ENCODE results near the gene ZNF394.
"Not testable (repeated sequence)": the region's sequence is repeated elsewhere in the genome, so short reads cannot be mapped to it uniquely, and the experiment has no call there.

Gene ZNF394

GRCh38 chr7:99499721-99500636, at the start of gene ZNF394:
TSS of gene ZNF394 (minus strand) at chr7:99500281. CDS start at chr7:99500093, 188 bp downstream.
- H3K4me3 Mint-ChIP-seq: peak within 1 kb of the TSS; percentile 91 to 98
- peaks cover 33 to 42% of the 10 kb centered on the region in 2 donors for H3K36me3 Mint-ChIP-seq
- DNase-seq (peak; percentile 83), ATAC-seq (replicated peaks) (peak; percentile 58 to 62)
- no peaks in the 10 kb centered on the region for H3K27me3 Mint-ChIP-seq
- peak within 1 kb of the TSS; percentile 99 for H3K27ac Mint-ChIP-seq
- H3K9me3 Mint-ChIP-seq: peaks cover 0 to 1% of the 10 kb centered on the region in 2 donors
- H3K4me1 Mint-ChIP-seq: peaks cover 16 to 31% of the 10 kb centered on the region in 2 donors

- ATAC-seq (replicated peaks); H3K4me3 Mint-ChIP-seq; H3K27me3 Mint-ChIP-seq: not testable (repeated sequence)
Measured at GRCh38 chr7:99549545-99549944, 49.5 kb upstream of the ZNF394 start.

GRCh38 chr7:99545308-99545707, 45.2 kb upstream of the ZNF394 start:
- DNase-seq; H3K4me1 Mint-ChIP-seq; ATAC-seq (replicated peaks); H3K4me3 Mint-ChIP-seq; H3K27me3 Mint-ChIP-seq; H3K27ac Mint-ChIP-seq: not testable (repeated sequence)
- Mint-ChIP-seq H3K9me3 (peaks cover 12 to 13% of the 10 kb centered on the region in 2 donors), H3K36me3 (peaks cover 30 to 48% of the 10 kb centered on the region in 2 donors)

More at GRCh38 chr7:99549545-99549944, 49.5 kb upstream of the ZNF394 start:
- peaks cover 23 to 39% of the 10 kb centered on the region in 2 donors for H3K36me3 Mint-ChIP-seq
- not testable (repeated sequence) for DNase-seq, H3K9me3 Mint-ChIP-seq, H3K27ac Mint-ChIP-seq
- H3K4me1 Mint-ChIP-seq: peaks cover 15 to 30% of the 10 kb centered on the region in 2 donors

DNA sequence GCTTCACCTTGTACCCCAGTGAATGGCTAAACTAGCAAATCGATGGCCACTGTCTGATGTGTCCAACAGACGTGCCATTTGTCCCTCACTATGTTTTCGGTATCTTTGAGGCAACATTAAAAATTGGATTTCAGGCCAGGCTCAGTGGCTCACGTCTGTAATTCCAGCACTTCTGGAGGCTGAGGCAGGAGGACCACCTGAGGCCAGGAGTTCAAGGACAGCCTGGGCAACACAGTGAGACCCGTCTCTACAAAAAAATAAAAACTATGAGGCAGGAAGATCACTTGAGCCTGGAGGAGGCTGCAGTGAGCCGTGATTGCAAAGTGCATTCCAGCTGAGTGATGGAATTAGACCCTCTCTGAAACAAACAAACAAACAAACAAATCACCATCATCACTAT, 43.8 kb upstream of the ZNF394 start:
- H3K4me3 Mint-ChIP-seq: no peak overlapping the region
- no peak for DNase-seq
- no peaks in the 10 kb centered on the region for H3K27me3 Mint-ChIP-seq

DNA sequence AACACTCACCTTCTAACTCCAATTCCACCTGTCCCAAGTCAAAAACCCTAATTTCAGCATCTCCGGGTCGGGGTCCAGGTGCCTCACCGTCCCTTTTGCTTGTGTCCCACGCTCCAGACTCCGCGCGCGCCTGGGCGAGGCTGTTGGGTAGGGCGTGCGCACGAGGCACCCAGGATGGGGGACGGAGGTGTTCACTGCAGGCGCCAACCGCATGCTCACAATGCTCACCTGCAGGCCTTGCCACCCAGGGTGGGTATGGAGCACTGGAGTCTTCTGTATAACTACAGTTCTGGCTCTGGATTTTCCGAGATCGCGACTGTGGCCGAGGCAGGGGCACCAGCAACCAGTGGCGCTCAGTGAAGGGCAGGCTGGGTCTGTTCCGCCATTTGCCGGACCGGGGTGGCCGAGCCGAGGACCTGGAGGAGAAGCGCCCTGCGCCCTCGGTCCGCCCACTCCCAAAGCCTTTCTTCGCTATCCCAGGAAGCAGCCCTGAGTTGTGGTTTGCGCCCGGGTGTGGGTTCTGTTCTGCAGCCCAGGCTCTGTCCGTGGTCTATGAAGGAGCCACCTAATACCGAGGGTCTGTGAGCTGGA, 43.1 kb upstream of the ZNF394 start:
- peaks cover 0 to 5% of the 10 kb centered on the region in 2 donors for H3K4me1 Mint-ChIP-seq
- H3K27ac Mint-ChIP-seq: no peak overlapping the region
- peaks cover 27 to 41% of the 10 kb centered on the region in 2 donors for H3K36me3 Mint-ChIP-seq
- H3K4me3 Mint-ChIP-seq: no peak overlapping the region
- peaks cover 12 to 16% of the 10 kb centered on the region in 2 donors for H3K9me3 Mint-ChIP-seq
- H3K27me3 Mint-ChIP-seq: no peaks in the 10 kb centered on the region
- DNase-seq (no peak), ATAC-seq (replicated peaks) (no peak)

More for the DNA sequence above, 43.8 kb upstream of the ZNF394 start:
- Mint-ChIP-seq H3K27ac (no peak overlapping the region), H3K9me3 (peaks cover 12 to 15% of the 10 kb centered on the region in 2 donors), H3K36me3 (peaks cover 31 to 44% of the 10 kb centered on the region in 2 donors), H3K4me1 (peaks cover 0 to 5% of the 10 kb centered on the region in 2 donors)
- ATAC-seq (replicated peaks): no peak

- DNase-seq (no peak), ATAC-seq (replicated peaks) (no peak)
Measured at GRCh38 chr7:99541212-99541611, 41.1 kb upstream of the ZNF394 start.

GRCh38 chr7:99540542-99540941, 40.5 kb upstream of the ZNF394 start:
- H3K9me3 Mint-ChIP-seq: peaks cover 15 to 17% of the 10 kb centered on the region in 2 donors
- H3K36me3 Mint-ChIP-seq: peaks cover 23 to 35% of the 10 kb centered on the region in 2 donors
- H3K4me1 Mint-ChIP-seq: peaks cover 0 to 5% of the 10 kb centered on the region in 2 donors
- DNase-seq (no peak), ATAC-seq (replicated peaks) (no peak)
- H3K4me3 Mint-ChIP-seq: no peak overlapping the region
- no peak overlapping the region for H3K27ac Mint-ChIP-seq
- no peaks in the 10 kb centered on the region for H3K27me3 Mint-ChIP-seq

More at GRCh38 chr7:99541212-99541611, 41.1 kb upstream of the ZNF394 start:
- Mint-ChIP-seq H3K4me1 (peaks cover 0 to 5% of the 10 kb centered on the region in 2 donors), H3K36me3 (peaks cover 23 to 35% of the 10 kb centered on the region in 2 donors), H3K4me3 (no peak overlapping the region), H3K9me3 (peaks cover 15 to 17% of the 10 kb centered on the region in 2 donors), H3K27ac (no peak overlapping the region), H3K27me3 (no peaks in the 10 kb centered on the region)

DNA sequence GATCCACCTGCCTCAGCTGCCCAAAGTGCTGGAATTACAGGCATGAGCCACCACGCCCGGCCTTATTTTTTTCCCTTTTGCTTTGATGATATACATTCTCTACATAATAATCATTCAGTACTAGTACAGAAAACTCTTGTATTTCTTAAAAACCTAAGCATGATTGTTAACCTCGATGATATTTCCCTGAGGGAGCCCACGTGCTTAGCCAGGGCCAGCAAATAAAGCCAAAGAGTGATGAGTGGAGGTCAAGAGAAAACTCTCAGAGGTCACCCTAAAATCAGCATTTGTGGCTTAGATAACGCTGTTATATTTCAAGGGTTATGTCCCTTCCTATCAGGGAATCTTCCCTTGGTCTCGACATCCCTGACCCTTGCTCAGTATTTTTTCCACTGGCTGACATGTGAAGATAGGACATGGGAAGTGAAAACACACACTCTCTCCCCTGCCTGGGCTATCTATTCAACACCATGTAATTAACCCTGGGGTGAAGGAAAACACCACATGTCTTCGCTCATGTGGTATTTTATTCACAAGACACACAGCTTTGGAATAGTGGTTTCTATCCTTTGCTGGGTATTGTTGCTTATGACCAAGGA, 39.2 kb upstream of the ZNF394 start:
- Mint-ChIP-seq H3K9me3 (peaks cover 12 to 17% of the 10 kb centered on the region in 2 donors), H3K4me1 (peaks cover 0 to 5% of the 10 kb centered on the region in 2 donors), H3K27ac (no peak overlapping the region), H3K36me3 (peaks cover 19 to 30% of the 10 kb centered on the region in 2 donors), H3K27me3 (no peaks in the 10 kb centered on the region), H3K4me3 (no peak overlapping the region)
- DNase-seq (no peak), ATAC-seq (replicated peaks) (no peak)

DNA sequence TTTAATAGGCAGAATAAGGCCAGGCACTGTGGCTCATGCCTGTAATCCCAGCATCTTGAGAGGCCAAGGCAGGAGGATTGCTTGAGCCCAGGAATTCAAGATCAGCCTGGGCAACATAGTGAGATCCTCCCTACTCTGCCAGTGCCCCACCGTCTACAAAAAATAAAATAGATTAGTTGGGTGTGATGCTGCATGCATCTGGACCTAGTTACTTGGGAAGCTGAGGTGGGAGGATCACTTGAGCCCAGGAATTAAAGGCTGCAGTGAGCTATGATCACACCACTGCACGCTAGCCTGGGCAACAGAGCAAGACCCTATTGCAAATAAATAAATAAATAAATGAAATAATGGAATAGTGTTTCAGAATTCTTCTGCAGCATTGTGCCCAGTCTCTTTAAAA, 35.6 kb upstream of the ZNF394 start:
- peaks cover 38% of the 10 kb centered on the region in 2 donors for H3K36me3 Mint-ChIP-seq
- H3K4me1 Mint-ChIP-seq: no peaks in the 10 kb centered on the region
- no peaks in the 10 kb centered on the region for H3K27me3 Mint-ChIP-seq
- DNase-seq (no peak), ATAC-seq (replicated peaks) (no peak)
- H3K4me3 Mint-ChIP-seq: no peak overlapping the region
- peaks cover 22 to 26% of the 10 kb centered on the region in 2 donors for H3K9me3 Mint-ChIP-seq
- no peak overlapping the region for H3K27ac Mint-ChIP-seq

- DNase-seq (no peak), ATAC-seq (replicated peaks) (no peak)
- H3K36me3 Mint-ChIP-seq: peaks cover 60 to 70% of the 10 kb centered on the region in 2 donors
- no peak overlapping the region for H3K4me3 Mint-ChIP-seq
- H3K27me3 Mint-ChIP-seq: no peaks in the 10 kb centered on the region
- no peaks in the 10 kb centered on the region for H3K4me1 Mint-ChIP-seq
- H3K27ac Mint-ChIP-seq: no peak overlapping the region
- H3K9me3 Mint-ChIP-seq: peaks cover 21 to 30% of the 10 kb centered on the region in 2 donors
Measured at GRCh38 chr7:99531354-99531765, 31.3 kb upstream of the ZNF394 start.

GRCh38 chr7:99525713-99526440, 25.8 kb upstream of the ZNF394 start:
- Mint-ChIP-seq H3K9me3 (peaks cover 8 to 11% of the 10 kb centered on the region in 2 donors), H3K36me3 (peaks cover 52 to 66% of the 10 kb centered on the region in 2 donors), H3K4me3 (no peak overlapping the region), H3K4me1 (peaks cover 0 to 2% of the 10 kb centered on the region in 2 donors), H3K27ac (no peak overlapping the region), H3K27me3 (no peaks in the 10 kb centered on the region)
- ATAC-seq (replicated peaks) (no peak), DNase-seq (no peak)

DNA sequence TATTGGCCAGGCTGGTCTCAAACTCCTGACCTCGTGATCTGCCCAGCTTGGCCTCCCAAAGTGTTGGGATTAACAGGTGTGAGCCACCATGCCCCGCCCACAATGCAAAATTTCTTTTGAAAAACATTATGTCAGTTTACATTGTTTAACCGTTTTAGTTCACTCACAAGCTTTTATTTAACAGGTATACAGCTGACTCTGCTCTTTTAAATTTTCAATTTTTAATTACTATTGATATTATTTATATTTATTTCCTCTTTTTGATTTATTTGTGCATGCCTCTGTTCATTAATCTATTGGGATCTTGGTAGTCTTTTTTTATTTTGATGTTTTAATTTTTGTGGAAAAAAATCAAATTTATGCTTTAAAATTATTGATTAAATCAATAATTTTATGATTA, 21.3 kb upstream of the ZNF394 start:
- DNase-seq (no peak), ATAC-seq (replicated peaks) (no peak)
- Mint-ChIP-seq H3K36me3 (peaks cover 36 to 50% of the 10 kb centered on the region in 2 donors), H3K9me3 (no peaks in the 10 kb centered on the region), H3K27me3 (no peaks in the 10 kb centered on the region), H3K4me3 (no peak overlapping the region), H3K27ac (no peak overlapping the region), H3K4me1 (peaks cover under 1 to 4% of the 10 kb centered on the region in 2 donors)

DNA sequence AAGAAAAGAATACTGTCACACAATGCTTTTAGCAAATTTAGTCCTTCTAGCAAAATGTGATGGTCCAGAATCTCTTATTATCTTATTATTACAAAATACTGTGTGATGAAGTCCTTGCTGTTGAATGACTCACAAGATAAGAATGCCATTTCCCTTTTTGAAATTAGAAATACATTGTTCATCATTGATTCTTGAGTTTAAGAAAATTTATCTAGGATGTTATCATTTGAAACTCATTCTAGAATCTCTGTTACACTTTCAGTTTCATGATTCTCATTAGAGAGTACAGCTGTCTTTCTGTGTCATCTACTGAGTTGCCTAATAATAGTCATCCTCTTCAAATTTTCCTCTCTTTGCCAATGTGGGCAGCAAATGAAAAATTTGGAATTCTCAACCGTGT, 14.0 kb upstream of the ZNF394 start:
- ATAC-seq (replicated peaks): no peak

More for the DNA sequence above, 14.0 kb upstream of the ZNF394 start:
- Mint-ChIP-seq H3K27me3 (no peaks in the 10 kb centered on the region), H3K4me3 (no peak overlapping the region), H3K4me1 (peaks cover 7 to 9% of the 10 kb centered on the region in 2 donors), H3K9me3 (no peaks in the 10 kb centered on the region), H3K27ac (no peak overlapping the region), H3K36me3 (peaks cover 36 to 39% of the 10 kb centered on the region in 2 donors)
- no peak for DNase-seq

All from stimulated activated naive B cell treated with anti-CD40 and anti-IgM and Interleukin-4, amounts not matched to agents 10 μg/mL and 1 μg/mL and 100 μg/mL, for 72 hours (primary cell).